Pancreas (tissue), 10 donors: ENCODE measurements around the gene FCHO2. TPM values are rescaled to one million over a fixed set of nuclear protein-coding genes. Genes with fewer than 3 reads are reported as not detected.

Source experiments
- ATAC-seq, 4 donors: fragments of 200-7000 bp; cut with Tn5 transposase; one replicate each; pipeline versions ENCODE4 v1.8.0 to v1.9.1; 2020; ENCODE audit warnings: mild to moderate bottlenecking in 4 of 4, moderate library complexity in 4 of 4
- DNase-seq, 6 donors: peaks; one replicate each; pipeline ENCODE4 v3.0.0-alpha.2; 2020
- FAIRE-seq: peaks from 2 replicates; lab custom pipeline; 2012; peaks lifted over from hg19 to GRCh38; lab: Jason Lieb, UNC
- H3K27ac ChIP-seq, 4 donors: fragments of 200-600 bp; sonication (generic); 1 replicate in 3 of 4; 2 replicates in 1 of 4; pipeline versions ENCODE4 v1.5.0 to v1.8.0; 2020
- H3K27me3 ChIP-seq, 4 donors: fragments of 200-600 bp; one replicate each; pipeline ENCODE4 v1.8.0; 2021
- H3K36me3 ChIP-seq, 3 donors: fragments of 200-600 bp; sonication (generic) in 1 of 3; one replicate each; pipeline versions ENCODE4 v1.5.0 to v1.8.0; 2020 to 2021
- H3K4me1 ChIP-seq, 3 donors: fragments of 200-600 bp; one replicate each; pipeline ENCODE4 v1.8.0; 2021
- H3K4me3 ChIP-seq, 4 donors: fragments of 200-600 bp; sonication (generic) in 2 of 4; one replicate each; pipeline versions ENCODE4 v1.5.0 to v1.8.0; 2020 to 2021
- H3K9me3 ChIP-seq, 4 donors: fragments of 200-600 bp; one replicate each; pipeline ENCODE4 v1.8.0; 2021
- CTCF ChIP-seq, 4 donors: fragments of 200-600 bp; sonication (generic) in 3 of 4; IDR thresholded peaks; one replicate each; pipeline versions ENCODE4 v1.5.0 to v1.8.0; 2021; ENCODE audit warnings: antibody characterized with exemption in 4 of 4
- WGBS, 2 donors: extraction: QIAGEN DNeasy Blood & Tissue Kit; methylation state at CpG; one replicate each; pipeline ENCODE4 v1.1.7; 2013; 5-methylcytosine and 5-hydroxymethylcytosine counted together
- intact Hi-C, 3 donors: fragments of 100-400 bp; cut with DNase I; formaldehyde crosslinking; loops; one replicate each; pipeline versions ENCODE4 v1.11.1 to v1.14.2; 2022
- polyA plus RNA-seq, 2 donors: library from polyadenylated mRNA; stranded (reverse); fragments of 200-250 nt; gene quantifications; one replicate each; pipeline ENCODE4 v1.2.3, GENCODE V29; 2013
- total RNA-seq, 6 donors: library from RNA; stranded (reverse); fragmentation: NEBNext Ultra II Directional in 4 of 6; extraction: Animal tissue kit (Norgen Biotek cat#: 25700) in 4 of 6; gene quantifications; one replicate each; pipeline versions ENCODE4 v1.2.1 to v1.2.4, GENCODE V29; 2021 to 2023
- donor health status: healthy with polysubstance abuse.
- donor health status: DM: no; HTN: no; CAD: no; lungs with moderate emphysema.
- donor health status: DM: no; HTN: no; CAD: no.
- donor health status: control.
- donor health status: control.
- donor health status: Bipolar disorder and iron deficiency.
- donor health status: DM: yes; HTN: yes; CAD: no.
- donor health status: DM: no; HTN: no; CAD: no.
- donor health status: DM: no; HTN: no; CAD: no.
- donor health status: DM: yes; HTN: yes; CAD: no.

FCHO2 gene, protein sequence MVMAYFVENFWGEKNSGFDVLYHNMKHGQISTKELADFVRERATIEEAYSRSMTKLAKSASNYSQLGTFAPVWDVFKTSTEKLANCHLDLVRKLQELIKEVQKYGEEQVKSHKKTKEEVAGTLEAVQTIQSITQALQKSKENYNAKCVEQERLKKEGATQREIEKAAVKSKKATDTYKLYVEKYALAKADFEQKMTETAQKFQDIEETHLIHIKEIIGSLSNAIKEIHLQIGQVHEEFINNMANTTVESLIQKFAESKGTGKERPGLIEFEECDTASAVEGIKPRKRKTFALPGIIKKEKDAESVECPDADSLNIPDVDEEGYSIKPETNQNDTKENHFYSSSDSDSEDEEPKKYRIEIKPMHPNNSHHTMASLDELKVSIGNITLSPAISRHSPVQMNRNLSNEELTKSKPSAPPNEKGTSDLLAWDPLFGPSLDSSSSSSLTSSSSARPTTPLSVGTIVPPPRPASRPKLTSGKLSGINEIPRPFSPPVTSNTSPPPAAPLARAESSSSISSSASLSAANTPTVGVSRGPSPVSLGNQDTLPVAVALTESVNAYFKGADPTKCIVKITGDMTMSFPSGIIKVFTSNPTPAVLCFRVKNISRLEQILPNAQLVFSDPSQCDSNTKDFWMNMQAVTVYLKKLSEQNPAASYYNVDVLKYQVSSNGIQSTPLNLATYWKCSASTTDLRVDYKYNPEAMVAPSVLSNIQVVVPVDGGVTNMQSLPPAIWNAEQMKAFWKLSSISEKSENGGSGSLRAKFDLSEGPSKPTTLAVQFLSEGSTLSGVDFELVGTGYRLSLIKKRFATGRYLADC
- total RNA-seq (10 to 100 TPM; 11.9 to 28.1 (median 12.6) TPM), polyA plus RNA-seq (1 to 10 TPM; 4.6 to 5.9 TPM)

DNA sequence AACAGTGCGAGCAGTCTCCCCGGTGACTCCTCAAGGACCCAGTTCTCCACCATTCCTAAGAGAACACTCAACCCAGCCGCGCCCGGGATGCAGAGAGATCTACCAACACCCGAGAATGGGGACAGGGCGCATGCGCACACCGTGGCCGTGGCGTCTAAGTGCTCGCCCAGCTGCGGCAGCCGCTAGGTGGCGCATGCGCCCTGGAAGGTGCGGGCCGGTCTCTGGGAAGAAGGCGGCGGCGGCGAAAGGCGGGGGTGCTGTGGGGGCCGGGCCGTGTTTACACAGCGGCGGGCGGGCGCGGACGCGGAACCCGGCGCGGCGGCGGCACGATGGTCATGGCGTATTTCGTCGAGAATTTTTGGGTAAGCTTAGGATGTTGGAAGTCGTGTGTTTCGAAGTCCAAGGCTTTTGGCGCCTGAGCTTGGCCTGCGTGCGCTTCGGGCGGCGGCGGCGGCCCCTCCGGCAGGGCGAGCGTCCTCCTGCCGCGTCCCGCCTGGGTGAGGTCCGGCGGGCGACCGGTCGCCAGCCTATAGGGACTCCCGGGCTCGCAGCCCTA, at the start of gene FCHO2:
Gene FCHO2, plus strand, starts transcription at position 274 of the 556 bp plus-strand sequence. Its CDS starts 56 bp downstream, at position 330.
- FAIRE-seq = no peak
- H3K27me3 ChIP-seq = no peaks in the 10 kb centered on the region
- peak; percentile 61 to 91 (median 82) for TF ChIP-seq CTCF (IDR thresholded peaks at IDR 0.05)
- intact Hi-C loops = no loop called here
- peak; percentile 92 to 96 (median 96) for ATAC-seq
- H3K4me3 ChIP-seq = peak within 1 kb of the TSS; percentile 57 to 84 (median 78)
- H3K4me1 ChIP-seq = peaks cover 0 to 24% (median 18%) of the 10 kb centered on the region in 3 donors
- DNase-seq = peak; percentile 96 to 100 (median 99)
- H3K36me3 ChIP-seq = no peaks in the 10 kb centered on the region
- H3K9me3 ChIP-seq = no peaks in the 10 kb centered on the region
- H3K27ac ChIP-seq = peak within 1 kb of the TSS; percentile 79 to 98 (median 94)
- 0% methylated on average over 53 to 64 of the region's 64 CpGs for WGBS, 2 donors

DNA sequence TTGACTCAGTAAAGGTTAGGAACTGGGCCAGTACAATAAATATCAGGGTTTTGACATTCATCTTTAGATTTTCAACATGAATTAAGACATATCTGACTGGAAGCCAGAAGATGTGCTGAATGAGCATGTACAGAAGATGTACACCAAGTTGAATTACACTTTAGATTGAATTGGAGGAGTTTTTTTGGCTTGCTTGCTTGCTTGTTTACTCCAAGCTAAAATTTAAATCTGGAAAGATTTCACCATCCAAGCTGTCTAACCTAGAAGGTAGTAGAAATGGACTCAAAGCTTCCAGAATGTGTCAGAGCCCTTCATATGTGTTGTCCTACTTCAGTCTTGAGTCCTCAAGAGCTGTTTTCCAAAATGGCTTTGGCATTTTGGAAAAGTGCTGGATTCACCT, 49.0 kb upstream of the FCHO2 start:
- no peak for TF ChIP-seq CTCF (IDR thresholded peaks at IDR 0.05)
- H3K27me3 ChIP-seq = no peaks in the 10 kb centered on the region
- no peaks in the 10 kb centered on the region for H3K4me1 ChIP-seq
- intact Hi-C loops = no loop called here
- DNase-seq = no peak
- ATAC-seq = no peak
- no peak overlapping the region for H3K27ac ChIP-seq
- peaks cover 0 to 52% (median 16%) of the 10 kb centered on the region in 3 donors for H3K36me3 ChIP-seq
- H3K9me3 ChIP-seq = no peaks in the 10 kb centered on the region
- no peak overlapping the region for H3K4me3 ChIP-seq
- FAIRE-seq = no peak

DNA sequence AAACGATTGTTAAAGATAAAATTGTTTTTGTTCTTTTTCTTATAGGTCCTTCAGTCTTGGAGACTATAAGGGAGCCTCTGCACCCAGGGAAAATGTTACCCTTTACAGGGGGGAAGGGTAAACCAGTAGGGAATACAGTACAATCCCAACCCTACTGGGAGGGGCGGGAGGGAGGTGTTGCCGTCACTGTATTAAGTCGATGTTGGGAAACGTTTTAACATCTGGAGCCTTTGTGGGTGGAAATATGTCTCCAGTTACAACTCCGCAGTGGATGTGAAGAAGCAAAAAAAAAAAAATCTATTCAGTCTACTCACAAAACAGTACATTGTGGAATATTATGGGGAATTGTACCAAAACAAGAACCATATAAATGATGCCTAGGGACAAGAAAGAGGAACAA, 47.2 kb upstream of the FCHO2 start:
- FAIRE-seq = no peak
- no peaks in the 10 kb centered on the region for H3K4me1 ChIP-seq
- no peaks in the 10 kb centered on the region for H3K9me3 ChIP-seq
- no peaks in the 10 kb centered on the region for H3K27me3 ChIP-seq
- no peak overlapping the region for H3K4me3 ChIP-seq
- no peak for TF ChIP-seq CTCF (IDR thresholded peaks at IDR 0.05)
- no peak for ATAC-seq
- no peak for DNase-seq
- 78 to 87% methylated on average over 6 of the region's 6 CpGs for WGBS, 2 donors
- peaks cover 0 to 42% (median 16%) of the 10 kb centered on the region in 3 donors for H3K36me3 ChIP-seq
- H3K27ac ChIP-seq = no peak overlapping the region
- intact Hi-C loops = no loop called here

DNA sequence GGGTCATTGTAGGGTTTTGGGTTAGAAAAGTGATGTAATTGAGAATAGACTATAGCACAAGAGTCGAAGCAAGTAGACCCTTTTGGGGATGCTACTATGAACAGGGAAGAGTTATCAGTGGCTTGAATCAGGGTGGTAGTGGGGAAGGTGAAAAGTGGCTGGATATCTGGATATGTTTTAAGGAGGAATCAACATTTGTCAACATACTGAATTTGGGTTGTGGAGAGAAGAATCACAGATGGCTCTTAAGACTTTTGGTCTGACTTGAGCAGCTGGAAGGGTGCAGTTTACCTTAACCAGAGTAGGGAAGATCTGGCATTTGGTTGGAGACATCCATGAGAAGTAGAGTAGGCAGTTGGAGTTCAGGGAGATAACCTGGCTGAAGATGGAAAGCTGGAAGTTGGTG, 38.5 kb upstream of the FCHO2 start:
- FAIRE-seq = no peak
- TF ChIP-seq CTCF (IDR thresholded peaks at IDR 0.05) = no peak
- intact Hi-C loops = no loop called here
- ATAC-seq = peak in 1 of 4 donors; percentile 16
- WGBS, 2 donors = 90 to 94% methylated on average over 1 of the region's 1 CpG
- Histone ChIP-seq H3K27ac (no peak overlapping the region), H3K27me3 (no peaks in the 10 kb centered on the region), H3K9me3 (no peaks in the 10 kb centered on the region), H3K4me1 (no peaks in the 10 kb centered on the region), H3K4me3 (no peak overlapping the region), H3K36me3 (no peaks in the 10 kb centered on the region)
- DNase-seq = no peak
